ENCODE results near the gene STXBP6.
A peak's percentile ranks its signal among the peaks of the same experiment; 100 is the strongest.

Gene STXBP6

GRCh38 chr14:25049093-25049567, 817 bp downstream of the STXBP6 start:
- H3K79me2 ChIP-seq (ENCODE audit: low read length) = no peaks in the 10 kb centered on the region
- no peaks in the 10 kb centered on the region for H4K20me1 ChIP-seq (ENCODE audit: insufficient read depth, low read length)

GRCh38 chr14:25048170-25049016, 1.6 kb downstream of the STXBP6 start:
- Histone ChIP-seq H3K9ac (ENCODE audit: low read length) (no peak overlapping the region), H3K79me2 (ENCODE audit: low read length) (no peaks in the 10 kb centered on the region), H3K27ac (ENCODE audit: low read length) (no peak overlapping the region), H3K4me2 (ENCODE audit: low read length) (no peak overlapping the region), H3K9me3 (ENCODE audit: insufficient read depth, low read length) (no peaks in the 10 kb centered on the region), H4K20me1 (ENCODE audit: insufficient read depth, low read length) (no peaks in the 10 kb centered on the region), H3K4me1 (ENCODE audit: low read length) (peaks cover 44% of the 10 kb centered on the region), H2AFZ (ENCODE audit: low read depth, low read length) (no peak overlapping the region), H3K36me3 (replicated peaks; ENCODE audit: low read depth, low read length) (no peaks in the 10 kb centered on the region), H3K27me3 (ENCODE audit: low read depth, low read length) (no peaks in the 10 kb centered on the region), H3K4me3 (ENCODE audit: low read length) (no peak overlapping the region)
- TF ChIP-seq EZH2phosphoT487 (IDR thresholded peaks at IDR 0.05; ENCODE audit: low read depth) (no peak), CTCF (IDR thresholded peaks at IDR 0.05; ENCODE audit: low read depth, low read length) (no peak)

More at GRCh38 chr14:25049093-25049567, 817 bp downstream of the STXBP6 start:
- no peaks in the 10 kb centered on the region for H3K27me3 ChIP-seq (ENCODE audit: low read depth, low read length)
- H3K36me3 ChIP-seq (replicated peaks; ENCODE audit: low read depth, low read length) = no peaks in the 10 kb centered on the region
- no peaks in the 10 kb centered on the region for H3K9me3 ChIP-seq (ENCODE audit: insufficient read depth, low read length)
- TF ChIP-seq EZH2phosphoT487 (IDR thresholded peaks at IDR 0.05; ENCODE audit: low read depth) = no peak
- no peak for TF ChIP-seq CTCF (IDR thresholded peaks at IDR 0.05; ENCODE audit: low read depth, low read length)
- no peak overlapping the region for H3K9ac ChIP-seq (ENCODE audit: low read length)
- peaks cover 44% of the 10 kb centered on the region for H3K4me1 ChIP-seq (ENCODE audit: low read length)
- H3K4me2 ChIP-seq (ENCODE audit: low read length) = no peak overlapping the region
- H2AFZ ChIP-seq (ENCODE audit: low read depth, low read length) = no peak overlapping the region
- H3K4me3 ChIP-seq (ENCODE audit: low read length) = no peak overlapping the region
- H3K27ac ChIP-seq (ENCODE audit: low read length) = no peak overlapping the region

GRCh38 chr14:25046301-25046943, 3.5 kb downstream of the STXBP6 start:
- H3K27me3 ChIP-seq (ENCODE audit: low read depth, low read length) = no peaks in the 10 kb centered on the region
- peaks cover 25% of the 10 kb centered on the region for H3K4me1 ChIP-seq (ENCODE audit: low read length)
- no peaks in the 10 kb centered on the region for H4K20me1 ChIP-seq (ENCODE audit: insufficient read depth, low read length)
- no peaks in the 10 kb centered on the region for H3K79me2 ChIP-seq (ENCODE audit: low read length)
- TF ChIP-seq EZH2phosphoT487 (IDR thresholded peaks at IDR 0.05; ENCODE audit: low read depth) (no peak), CTCF (IDR thresholded peaks at IDR 0.05; ENCODE audit: low read depth, low read length) (no peak)
- H3K9ac ChIP-seq (ENCODE audit: low read length) = no peak overlapping the region
- no peaks in the 10 kb centered on the region for H3K36me3 ChIP-seq (replicated peaks; ENCODE audit: low read depth, low read length)
- no peak overlapping the region for H3K4me3 ChIP-seq (ENCODE audit: low read length)
- no peak overlapping the region for H3K4me2 ChIP-seq (ENCODE audit: low read length)
- no peak overlapping the region for H3K27ac ChIP-seq (ENCODE audit: low read length)
- H3K9me3 ChIP-seq (ENCODE audit: insufficient read depth, low read length) = no peaks in the 10 kb centered on the region
- H2AFZ ChIP-seq (ENCODE audit: low read depth, low read length) = no peak overlapping the region

- H3K4me1 ChIP-seq (ENCODE audit: low read length) = peaks cover 16% of the 10 kb centered on the region
- no peak overlapping the region for H3K4me3 ChIP-seq (ENCODE audit: low read length)
- no peaks in the 10 kb centered on the region for H3K9me3 ChIP-seq (ENCODE audit: insufficient read depth, low read length)
- no peaks in the 10 kb centered on the region for H3K36me3 ChIP-seq (replicated peaks; ENCODE audit: low read depth, low read length)
- H2AFZ ChIP-seq (ENCODE audit: low read depth, low read length) = no peak overlapping the region
- H3K9ac ChIP-seq (ENCODE audit: low read length) = no peak overlapping the region
- no peaks in the 10 kb centered on the region for H3K79me2 ChIP-seq (ENCODE audit: low read length)
- peak overlapping the region; percentile 57 for H3K4me2 ChIP-seq (ENCODE audit: low read length)
- H4K20me1 ChIP-seq (ENCODE audit: insufficient read depth, low read length) = no peaks in the 10 kb centered on the region
- H3K27me3 ChIP-seq (ENCODE audit: low read depth, low read length) = no peaks in the 10 kb centered on the region
- H3K27ac ChIP-seq (ENCODE audit: low read length) = no peak overlapping the region
- TF ChIP-seq EZH2phosphoT487 (IDR thresholded peaks at IDR 0.05; ENCODE audit: low read depth) (no peak), CTCF (IDR thresholded peaks at IDR 0.05; ENCODE audit: low read depth, low read length) (no peak)
These were observed 5.7 kb downstream of the STXBP6 start for GRCh38 chr14:25044106-25044698.
